Common myeloid progenitor, CD34-positive (primary cell): ENCODE data around the gene FZD1.

ENCODE experiments used
- CTCF ChIA-PET: fragments of 350-600 bp; sonication (Branson Sonifier 250); formaldehyde crosslinking; loops from one replicate; lab custom pipeline; 2021; ENCODE audit warnings: antibody characterized with exemption; lab: Charles Lee
- POLR2A ChIA-PET: fragments of 350-600 bp; sonication (Branson Sonifier 250); formaldehyde crosslinking; loops from one replicate; lab custom pipeline; 2021; ENCODE audit warnings: antibody characterized with exemption; lab: Charles Lee
- DNase-seq, 3 donors: peaks; one replicate each; pipeline versions ENCODE4 v3.0.0 to v3.0.0-alpha.2; 2013
- H3K27ac ChIP-seq, 2 experiments: 1 replicate in 1 of 2; 2 replicates in 1 of 2; pipeline ENCODE4 v1.7.0; 2013; ENCODE audit warnings: inconsistent platforms in 2 of 2, low read length in 2 of 2, mild to moderate bottlenecking in 2 of 2, low read depth in 1 of 2, moderate library complexity in 1 of 2; ENCODE audit not compliant: severe bottlenecking in 2 of 2, insufficient read depth in 1 of 2, poor library complexity in 1 of 2
- H3K27me3 ChIP-seq, 5 experiments: replicated peaks in 2 of 5; 1 replicate in 3 of 5; 2 replicates in 2 of 5; pipeline versions ENCODE4 v1.6.1 to v1.7.0; 2013; ENCODE audit warnings: low read length in 4 of 5, mild to moderate bottlenecking in 2 of 5, moderate library complexity in 2 of 5, inconsistent platforms in 1 of 5; ENCODE audit not compliant: insufficient read depth in 5 of 5, control insufficient read depth in 4 of 5
- H3K36me3 ChIP-seq, 4 experiments: 1 replicate in 2 of 4; 2 replicates in 2 of 4; pipeline versions ENCODE4 v1.6.1 to v1.7.0; 2013; ENCODE audit warnings: low read length in 3 of 4, control low read depth in 1 of 4, mild to moderate bottlenecking in 1 of 4; ENCODE audit not compliant: control insufficient read depth in 4 of 4, insufficient read depth in 4 of 4
- H3K4me1 ChIP-seq, 4 experiments: 1 replicate in 3 of 4; 2 replicates in 1 of 4; pipeline versions ENCODE4 v1.6.1 to v1.7.1; 2013; ENCODE audit warnings: low read length in 3 of 4, mild to moderate bottlenecking in 3 of 4, control low read depth in 1 of 4, inconsistent platforms in 1 of 4, moderate library complexity in 1 of 4; ENCODE audit not compliant: control insufficient read depth in 4 of 4, insufficient read depth in 4 of 4; ENCODE audit errors: control extremely low read depth in 1 of 4
- H3K4me3 ChIP-seq, 7 experiments: 1 replicate in 4 of 7; 2 replicates in 3 of 7; pipeline versions ENCODE4 v1.5.1 to v1.7.0; 2013; ENCODE audit warnings: mild to moderate bottlenecking in 7 of 7, low read length in 6 of 7, moderate library complexity in 6 of 7, inconsistent platforms in 2 of 7, low read depth in 2 of 7, control low read depth in 1 of 7; ENCODE audit not compliant: insufficient read depth in 4 of 7, control insufficient read depth in 1 of 7; ENCODE audit errors: extremely low read depth in 1 of 7
- H3K9me3 ChIP-seq, 5 experiments: 1 replicate in 4 of 5; 2 replicates in 1 of 5; pipeline versions ENCODE4 v1.6.1 to v1.7.1; 2013; ENCODE audit warnings: low read length in 4 of 5, mild to moderate bottlenecking in 2 of 5, inconsistent platforms in 1 of 5, low read depth in 1 of 5, moderate library complexity in 1 of 5; ENCODE audit not compliant: control insufficient read depth in 4 of 5, insufficient read depth in 2 of 5; ENCODE audit errors: control extremely low read depth in 1 of 5
- WGBS: methylation state at CpG from one replicate; pipeline ENCODE4 v1.1.5; 2013; ENCODE audit not compliant: insufficient coverage; 5-methylcytosine and 5-hydroxymethylcytosine counted together

The FZD1 gene

DNA sequence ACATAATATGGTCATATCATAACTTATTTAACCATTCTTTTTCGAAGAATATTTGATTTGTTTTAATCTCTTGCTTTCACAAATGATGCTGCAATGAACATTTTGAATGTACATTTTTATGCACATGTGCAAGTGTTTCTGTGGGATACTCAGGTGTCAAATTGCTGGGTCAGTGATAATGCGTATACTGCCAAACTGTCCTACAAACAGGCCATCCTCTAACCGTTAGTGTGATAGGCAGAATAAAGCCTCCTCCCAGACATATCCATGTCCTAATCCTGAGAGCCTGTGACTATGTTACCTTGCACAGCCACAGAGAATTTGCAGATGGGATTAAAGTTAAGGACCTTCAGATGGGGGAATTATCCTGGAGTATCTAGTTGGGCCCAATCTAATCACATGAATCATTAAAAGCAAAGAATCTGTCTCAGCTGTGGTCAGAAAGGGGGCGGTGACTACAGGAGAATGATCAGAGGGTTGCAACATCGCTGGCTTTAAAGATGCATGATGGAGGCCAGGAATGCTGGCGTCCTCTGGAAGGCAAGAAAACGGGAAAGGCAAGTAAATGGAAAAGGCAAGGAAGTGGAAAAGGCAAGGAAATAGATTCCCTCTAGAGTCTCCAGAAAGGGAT is 46.7 kb downstream of the FZD1 start:
- WGBS, result 97% methylated on average over 6 of the region's 7 CpGs
- ChIA-PET CTCF (no interaction called here), POLR2A (no interaction called here)
- Histone ChIP-seq H3K4me3 (no peak overlapping the region), H3K27ac (no peak overlapping the region), H3K9me3 (no peaks in the 10 kb centered on the region), H3K4me1 (no peaks in the 10 kb centered on the region), H3K27me3 (no peaks in the 10 kb centered on the region), H3K36me3 (no peaks in the 10 kb centered on the region)
- no peak for DNase-seq

DNA sequence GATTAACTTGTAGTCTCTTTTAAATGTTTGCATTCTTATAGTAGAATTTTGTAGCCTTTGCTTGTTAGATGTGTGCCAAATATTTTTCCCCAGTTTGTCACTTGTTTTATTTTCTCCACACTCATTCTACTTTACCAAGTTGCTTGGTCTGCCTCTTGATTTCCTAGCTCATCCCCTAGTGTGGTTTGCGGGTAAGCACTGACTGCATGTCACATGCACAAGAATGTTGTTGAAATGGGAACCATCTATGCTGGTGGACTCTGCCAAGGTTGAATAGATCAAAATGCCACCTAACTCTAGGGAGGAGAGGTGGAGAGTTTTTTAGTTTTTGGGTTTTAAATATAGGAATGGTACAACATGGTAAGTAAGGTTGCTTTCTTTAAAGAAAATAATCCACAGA is 47.6 kb downstream of the FZD1 start:
- ChIA-PET POLR2A (no interaction called here), CTCF (no interaction called here)
- Histone ChIP-seq H3K4me1 (no peaks in the 10 kb centered on the region), H3K27me3 (no peaks in the 10 kb centered on the region), H3K36me3 (no peaks in the 10 kb centered on the region), H3K27ac (no peak overlapping the region), H3K4me3 (no peak overlapping the region), H3K9me3 (no peaks in the 10 kb centered on the region)
- WGBS, result 100% methylated on average over 1 of the region's 1 CpG
- DNase-seq, result no peak

DNA sequence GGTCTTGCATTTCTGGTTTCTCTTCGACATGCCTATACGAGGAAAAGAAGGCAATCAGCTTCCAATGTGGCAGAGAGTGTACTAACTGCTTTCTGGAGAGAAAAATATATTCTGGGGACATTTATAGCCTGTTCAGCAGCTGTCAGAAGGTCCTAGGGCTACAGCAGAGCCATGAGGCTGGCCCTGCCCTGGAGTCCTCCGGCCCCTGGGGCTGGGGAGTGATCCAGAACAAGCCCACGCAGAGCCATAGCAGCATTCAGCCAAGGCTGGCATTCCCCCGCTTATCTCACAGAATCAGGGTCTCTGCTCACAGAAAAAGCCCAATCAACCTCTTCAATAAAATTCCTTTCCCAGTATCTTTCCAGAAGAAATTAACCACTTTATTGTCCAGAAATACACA is 48.9 kb downstream of the FZD1 start:
- ChIA-PET POLR2A (no interaction called here), CTCF (interaction anchor here (1.3 kb wide), 1 partner anchor 9 kb away, joined by 3 read pairs; no protein-coding TSS in a partner anchor)
- Histone ChIP-seq H3K27me3 (no peaks in the 10 kb centered on the region), H3K36me3 (no peaks in the 10 kb centered on the region), H3K4me3 (no peak overlapping the region), H3K9me3 (no peaks in the 10 kb centered on the region), H3K27ac (no peak overlapping the region), H3K4me1 (no peaks in the 10 kb centered on the region)
- 100% methylated on average over 4 of the region's 5 CpGs for WGBS
- DNase-seq, result no peak

DNA sequence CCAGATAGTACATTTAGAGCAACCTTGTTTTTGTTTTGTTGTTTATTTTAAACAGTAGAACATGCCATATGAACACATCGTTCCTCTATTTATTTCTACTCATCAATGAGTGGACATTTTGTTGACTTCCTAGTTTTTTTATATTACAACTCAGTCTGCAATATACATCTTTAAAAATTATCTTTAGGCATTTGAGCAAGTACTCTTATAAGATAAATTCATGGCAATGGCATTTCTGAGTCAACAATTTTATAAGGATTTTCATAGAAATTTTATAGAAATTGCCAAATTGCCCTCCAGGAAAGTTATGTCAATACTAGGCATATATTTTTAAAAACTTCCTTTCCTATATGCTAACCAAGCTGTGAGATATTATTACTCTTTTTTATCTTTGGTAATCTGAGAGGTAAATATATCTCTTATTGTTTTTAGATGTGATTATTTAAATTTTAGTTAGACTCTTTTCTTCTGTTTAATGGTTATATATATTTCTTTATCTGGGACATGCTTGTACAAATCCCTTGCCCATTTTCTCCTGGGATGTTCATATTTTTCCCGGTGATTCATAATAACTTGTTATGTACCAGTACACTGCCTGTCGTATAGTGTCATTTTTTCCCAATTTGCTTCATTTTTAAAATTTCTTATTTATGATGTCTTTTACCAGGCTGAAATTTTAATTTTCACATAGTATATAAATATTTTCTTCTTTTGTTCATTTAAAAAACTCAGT is 50.5 kb downstream of the FZD1 start:
- no peaks in the 10 kb centered on the region for H3K27me3 ChIP-seq

DNA sequence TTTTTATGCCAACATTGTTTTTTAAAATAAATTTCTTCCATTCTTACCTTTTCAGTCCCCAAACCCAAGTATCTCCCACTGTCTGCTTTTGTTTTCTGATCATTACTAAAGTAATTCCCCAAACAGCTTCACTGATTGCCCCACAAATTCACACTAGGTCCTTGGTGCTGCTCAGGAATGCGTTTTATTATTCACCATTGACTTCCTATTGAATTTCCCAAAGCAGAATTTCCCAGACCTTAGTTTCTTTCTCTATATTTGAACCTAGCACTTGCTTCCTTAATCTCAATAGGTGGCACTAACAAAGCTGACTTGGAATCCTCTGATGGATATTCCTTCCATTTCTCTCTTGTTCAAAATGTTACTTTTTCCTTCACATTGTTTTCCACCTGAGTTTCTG is 52.2 kb downstream of the FZD1 start:
- ChIA-PET CTCF (no interaction called here), POLR2A (no interaction called here)
- Histone ChIP-seq H3K27me3 (no peaks in the 10 kb centered on the region), H3K36me3 (no peaks in the 10 kb centered on the region), H3K4me1 (no peaks in the 10 kb centered on the region), H3K27ac (no peak overlapping the region), H3K4me3 (no peak overlapping the region), H3K9me3 (no peaks in the 10 kb centered on the region)
- 92% methylated on average over 1 of the region's 1 CpG for WGBS
- no peak for DNase-seq

More for the DNA sequence above, 50.5 kb downstream of the FZD1 start:
- POLR2A ChIA-PET, result no interaction called here
- no peaks in the 10 kb centered on the region for H3K36me3 ChIP-seq
- H3K4me1 ChIP-seq, result no peaks in the 10 kb centered on the region
- no peaks in the 10 kb centered on the region for H3K9me3 ChIP-seq
- no peak overlapping the region for H3K27ac ChIP-seq
- no CpG with 5 or more reads among the region's 3 CpGs for WGBS
- CTCF ChIA-PET, result no interaction called here
- DNase-seq, result no peak
- no peak overlapping the region for H3K4me3 ChIP-seq

DNA sequence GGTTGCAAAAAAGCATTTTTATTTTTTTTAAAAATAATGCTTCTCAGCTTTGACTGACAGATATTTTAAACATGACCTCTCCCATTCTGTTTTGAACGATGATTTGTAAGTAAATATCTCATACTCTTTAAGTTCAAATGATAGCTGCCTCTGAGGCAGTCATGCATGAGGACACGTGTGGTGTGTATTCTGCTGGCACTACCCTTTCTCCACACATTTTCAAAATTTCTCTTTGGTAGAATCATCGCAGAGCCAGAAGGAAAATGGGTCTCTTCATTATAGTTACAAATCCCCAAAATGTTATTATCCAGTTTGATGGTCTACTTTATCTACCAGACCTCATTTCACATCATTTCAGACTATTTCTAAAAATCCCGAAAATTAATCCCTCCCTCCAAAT is 55.1 kb downstream of the FZD1 start:
- H3K27me3 ChIP-seq, result no peaks in the 10 kb centered on the region
- no peaks in the 10 kb centered on the region for H3K4me1 ChIP-seq
- H3K9me3 ChIP-seq, result no peaks in the 10 kb centered on the region
- 96% methylated on average over 3 of the region's 4 CpGs for WGBS
- no peak for DNase-seq
- CTCF ChIA-PET, result no interaction called here
- H3K27ac ChIP-seq, result no peak overlapping the region
- no peak overlapping the region for H3K4me3 ChIP-seq
- no peaks in the 10 kb centered on the region for H3K36me3 ChIP-seq
- POLR2A ChIA-PET, result no interaction called here

DNA sequence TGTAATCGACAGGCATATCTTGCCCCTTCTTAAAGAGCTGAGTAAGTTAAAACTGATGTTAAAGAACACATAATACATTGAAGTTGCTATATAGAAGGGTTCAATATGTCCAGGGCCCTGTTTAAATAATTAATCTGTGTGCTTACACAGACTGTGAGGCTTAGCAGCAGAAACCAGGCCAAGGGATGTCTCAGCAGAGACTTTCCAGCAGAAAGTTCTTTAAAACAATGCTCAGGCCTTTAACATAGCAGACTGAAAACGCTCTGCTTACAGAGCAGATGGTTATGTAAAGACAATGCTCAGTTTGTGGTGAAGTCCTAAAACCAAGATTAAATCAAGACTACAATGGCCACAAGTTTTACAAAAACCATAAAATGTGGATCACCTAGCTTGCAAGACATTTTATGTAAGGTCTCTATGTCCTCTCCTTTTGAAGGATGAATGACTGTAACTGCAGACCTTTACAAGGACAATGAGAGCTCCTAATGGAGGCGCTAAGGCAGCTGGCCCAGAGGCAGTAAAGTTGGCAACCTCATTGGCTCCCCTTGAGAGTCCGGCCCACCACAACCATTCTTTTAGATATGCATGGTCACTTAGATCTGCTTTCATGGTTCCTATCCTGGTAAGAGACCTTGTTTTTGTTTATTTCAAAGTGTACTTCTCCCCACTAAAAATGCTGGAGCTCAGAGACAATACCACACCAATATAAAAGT is 56.3 kb downstream of the FZD1 start:
- Histone ChIP-seq H3K4me1 (peaks cover 0 to 9% (median 2%) of the 10 kb centered on the region in 4 experiments), H3K27ac (no peak overlapping the region), H3K9me3 (no peaks in the 10 kb centered on the region), H3K36me3 (no peaks in the 10 kb centered on the region), H3K4me3 (no peak overlapping the region), H3K27me3 (no peaks in the 10 kb centered on the region)
- WGBS, result 100% methylated on average over 2 of the region's 4 CpGs
- ChIA-PET POLR2A (no interaction called here), CTCF (interaction anchor here (1.0 kb wide), 1 partner anchor 33 kb away, joined by 4 read pairs; no protein-coding TSS in a partner anchor)
- DNase-seq, result no peak
